Smooth muscle cell of the pulmonary artery (primary cell): Measurements from ENCODE around the gene GBP2. TPM values are rescaled to one million over a fixed set of nuclear protein-coding genes. Genes with fewer than 3 reads are reported as not detected.

ENCODE experiments used
- total RNA-seq: library from RNA; depleted of rRNA; stranded (reverse); fragments of >200 nt; gene quantifications from 2 replicates; pipeline ENCODE4 v1.2.3, GENCODE V29; 2014

GBP2 gene
- total RNA-seq, result 24.2 and 44.6 TPM in 2 replicates

GRCh38 chr1:89125913-89126580 lies at the start of gene GBP2:
Gene GBP2, minus strand, starts transcription at chr1:89126114. Its CDS starts 4,148 bp downstream, at chr1:89121966.

GRCh38 chr1:89065079-89065868 lies 60.6 kb downstream of the GBP2 start, which contains the start of gene GBP1:
Gene GBP1, minus strand, starts transcription at chr1:89065208. Its CDS starts 1,974 bp downstream, at chr1:89063234.

Other genes starting within 250 kb of the GBP2 start
- 27.9 and 37.4 TPM in 2 replicates for gene GTF2B, start 234.5 kb downstream of the GBP2 start, total RNA-seq
- 15.6 and 21.7 TPM in 2 replicates for gene KYAT3, start 133.5 kb downstream of the GBP2 start, total RNA-seq
- gene RBMXL1, start 133.5 kb downstream of the GBP2 start, total RNA-seq, result 7.0 and 9.9 TPM in 2 replicates
- gene GBP3, start 103.2 kb downstream of the GBP2 start, total RNA-seq, result 12.1 and 19.3 TPM in 2 replicates
- gene GBP1, start 60.9 kb downstream of the GBP2 start, total RNA-seq, result 12.4 and 15.1 TPM in 2 replicates
- gene GBP7, start 49.9 kb upstream of the GBP2 start, total RNA-seq, result not detected in 2 replicates
- 0.52 and 0.66 TPM in 2 replicates for gene GBP4, start 72.8 kb upstream of the GBP2 start, total RNA-seq
- 0.07 TPM in 1 of 2 replicates, not detected in the other for gene GBP5, start 146.7 kb upstream of the GBP2 start, total RNA-seq
- not detected in 2 replicates for gene GBP6, start 237.9 kb upstream of the GBP2 start, total RNA-seq